Stimulated activated CD4-positive, alpha-beta T cell treated with anti-CD3 and anti-CD28 coated beads, Interleukin-4, amount 100 ng/mL, for 48 hours (primary cell): ENCODE results near the gene ACTA2.

Experiments
- DNase-seq, 2 donors: peaks; one replicate each; pipeline ENCODE4 v3.0.0-alpha.2; 2020; ENCODE audit warnings: low read depth in 2 of 2

Gene ACTA2

DNA sequence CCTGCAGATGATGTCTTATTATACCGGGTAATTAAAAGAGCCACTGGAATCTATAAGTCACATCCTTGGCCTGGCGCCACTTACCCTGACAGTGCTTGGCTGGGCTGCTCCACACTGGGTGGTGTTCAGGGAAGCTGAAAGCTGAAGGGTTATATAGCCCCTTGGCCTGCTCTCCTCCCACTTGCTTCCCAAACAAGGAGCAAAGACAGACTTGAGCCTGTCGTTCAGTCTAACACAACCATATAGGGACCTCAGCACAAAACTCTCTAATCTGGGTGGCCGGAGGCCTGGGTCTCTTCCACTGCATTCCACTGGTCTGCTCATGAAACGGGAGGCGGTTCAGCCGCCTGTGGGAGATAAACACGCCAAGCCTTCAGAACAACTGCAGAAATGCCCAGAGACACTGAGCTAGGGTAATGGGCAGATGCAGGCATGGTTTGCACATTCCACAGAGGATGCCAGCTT, at the start of gene ACTA2:
TSS of gene ACTA2 (minus strand) at position 127 of the 465 bp plus-strand sequence. CDS start 3,843 bp downstream, outside the sequence.
- no peak for DNase-seq

DNA sequence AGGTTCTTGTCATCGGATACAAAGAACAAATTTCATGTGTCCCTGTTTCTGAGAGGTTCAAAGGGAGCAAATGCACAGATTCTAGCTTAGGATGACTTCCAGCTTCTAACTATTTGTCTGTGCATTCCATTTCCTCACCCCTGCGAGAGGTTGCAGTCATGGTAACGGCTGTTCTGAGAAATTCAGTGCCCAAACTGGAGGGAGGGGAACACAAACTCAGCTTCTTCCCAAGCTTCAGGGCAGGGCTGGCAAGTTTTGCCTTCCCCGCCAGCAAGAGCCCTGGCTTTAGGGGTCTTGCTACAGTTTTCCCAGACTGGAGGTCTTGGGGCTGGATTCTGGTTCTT, 49.1 kb upstream of the ACTA2 start:
- DNase-seq: no peak

DNA sequence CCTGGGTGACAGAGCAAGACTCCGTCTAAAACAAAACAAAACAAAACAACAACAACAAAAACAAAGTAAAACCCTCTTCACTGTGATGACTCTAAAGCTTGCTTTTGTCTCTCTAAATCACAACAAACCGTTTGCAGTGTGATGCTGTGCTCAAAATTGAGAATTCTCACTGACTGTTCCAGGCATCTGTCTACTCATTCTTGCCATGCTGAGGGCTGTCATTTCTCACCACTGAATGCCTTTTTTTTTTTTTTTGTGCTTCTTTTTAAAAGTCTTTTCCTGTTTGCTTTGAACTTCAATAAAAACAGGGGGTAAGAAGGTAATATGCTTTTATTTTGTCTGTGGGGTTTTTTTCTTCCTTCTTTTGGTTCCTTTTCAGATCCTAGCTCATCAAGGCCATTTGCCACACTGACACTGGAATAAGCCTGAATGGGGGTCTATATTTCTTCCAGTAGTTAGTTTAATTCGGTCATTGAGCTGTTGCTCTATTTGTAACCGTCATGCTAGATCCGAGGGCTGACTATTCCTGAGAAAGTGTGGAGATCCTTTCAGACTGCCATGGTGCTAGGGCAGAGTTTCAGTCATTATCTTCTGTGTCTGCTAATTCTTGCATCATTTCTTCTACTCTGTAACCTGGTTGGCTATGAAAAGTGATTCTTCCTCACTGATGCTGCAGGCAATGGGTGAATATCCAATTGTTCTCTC, 48.6 kb upstream of the ACTA2 start:
- DNase-seq: no peak

DNA sequence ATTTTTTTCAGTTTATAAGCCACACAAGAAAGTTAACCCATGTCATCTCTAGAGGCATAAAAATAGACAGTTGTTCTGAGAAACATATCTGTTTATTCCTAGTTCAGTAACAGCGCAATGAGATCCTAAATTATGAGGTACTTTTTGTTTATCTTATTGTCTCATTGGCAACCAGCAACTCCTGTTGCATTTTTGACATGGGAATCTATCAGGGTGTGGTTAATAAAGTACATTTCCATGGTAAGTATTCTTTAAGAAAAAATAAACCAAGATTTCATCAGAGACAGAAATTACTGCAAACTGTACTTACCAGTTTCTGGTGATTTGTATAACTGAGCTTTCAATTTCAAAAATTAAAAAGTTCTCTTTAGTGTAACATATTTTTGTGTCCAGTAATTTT, 47.1 kb upstream of the ACTA2 start:
- no peak for DNase-seq

DNA sequence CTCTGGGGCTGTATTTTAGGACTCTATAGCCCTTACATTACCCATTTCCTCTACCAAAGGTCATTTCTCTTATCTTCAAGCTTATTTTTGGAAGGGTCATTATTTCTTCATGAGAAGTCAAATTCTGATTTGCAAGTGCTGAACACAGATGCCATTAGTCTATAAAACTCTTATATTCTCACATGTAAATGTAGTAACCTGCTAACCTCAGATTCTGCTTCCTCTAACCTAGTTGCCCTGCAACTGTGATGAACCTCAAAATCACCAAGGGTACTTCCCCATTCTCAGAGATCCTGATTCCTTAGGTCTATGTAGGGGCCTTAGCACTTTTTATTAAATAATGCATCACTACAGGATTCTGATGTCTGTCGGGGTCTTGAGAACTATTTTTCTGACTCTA, 44.4 kb upstream of the ACTA2 start:
- no peak for DNase-seq

DNA sequence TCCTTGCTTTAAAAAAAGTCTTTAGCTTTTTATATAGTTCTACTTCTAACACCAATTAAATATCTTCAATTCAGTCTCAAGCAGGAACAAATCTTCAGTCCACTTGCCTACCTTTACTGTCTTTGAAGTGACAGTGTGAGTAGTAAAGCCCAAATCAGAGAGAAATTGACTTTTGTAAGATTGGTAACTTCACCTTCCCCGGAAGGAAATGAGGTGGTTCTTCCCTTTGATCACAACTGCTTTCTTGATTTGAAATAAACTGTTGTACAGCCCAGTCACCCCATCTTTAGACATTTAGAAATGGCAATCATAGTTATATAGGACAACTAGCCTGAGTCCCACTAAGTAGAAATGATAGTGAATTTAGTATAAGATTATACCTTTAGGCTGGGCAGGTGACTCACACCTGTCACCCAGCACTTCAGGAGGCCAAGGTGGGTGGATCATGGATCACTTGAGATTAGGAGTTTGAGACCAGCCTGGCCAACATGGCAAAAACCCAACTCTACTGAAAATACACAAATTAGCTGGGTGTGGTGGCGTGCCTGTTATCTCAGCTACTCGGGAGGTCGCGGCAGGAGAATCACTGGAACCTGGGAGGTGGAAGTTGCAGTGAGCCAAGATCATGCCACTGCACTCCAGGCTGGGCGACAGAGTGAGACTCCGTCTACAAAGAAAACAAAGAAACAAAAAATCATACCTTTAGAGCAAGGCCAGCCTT, 42.7 kb upstream of the ACTA2 start:
- no peak for DNase-seq

DNA sequence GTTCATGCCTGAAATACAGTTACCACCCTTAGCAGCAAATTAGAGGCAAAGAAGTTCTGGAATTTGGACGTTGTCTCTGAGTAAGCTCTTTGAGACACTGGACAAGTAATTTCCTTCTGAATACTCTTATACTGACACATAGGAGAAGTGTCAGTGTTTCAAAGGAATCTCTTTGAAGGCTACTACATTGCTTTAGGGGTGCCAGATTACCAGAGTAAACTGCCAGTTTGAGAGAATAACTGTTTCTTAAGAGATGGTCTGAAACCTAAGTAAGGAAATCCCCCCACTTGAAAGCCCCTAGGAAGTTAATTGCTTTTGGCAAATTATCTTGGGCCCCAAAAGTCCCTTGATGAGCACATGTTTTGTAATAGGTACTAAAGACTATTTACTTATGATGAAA, 41.4 kb upstream of the ACTA2 start:
- no peak for DNase-seq

DNA sequence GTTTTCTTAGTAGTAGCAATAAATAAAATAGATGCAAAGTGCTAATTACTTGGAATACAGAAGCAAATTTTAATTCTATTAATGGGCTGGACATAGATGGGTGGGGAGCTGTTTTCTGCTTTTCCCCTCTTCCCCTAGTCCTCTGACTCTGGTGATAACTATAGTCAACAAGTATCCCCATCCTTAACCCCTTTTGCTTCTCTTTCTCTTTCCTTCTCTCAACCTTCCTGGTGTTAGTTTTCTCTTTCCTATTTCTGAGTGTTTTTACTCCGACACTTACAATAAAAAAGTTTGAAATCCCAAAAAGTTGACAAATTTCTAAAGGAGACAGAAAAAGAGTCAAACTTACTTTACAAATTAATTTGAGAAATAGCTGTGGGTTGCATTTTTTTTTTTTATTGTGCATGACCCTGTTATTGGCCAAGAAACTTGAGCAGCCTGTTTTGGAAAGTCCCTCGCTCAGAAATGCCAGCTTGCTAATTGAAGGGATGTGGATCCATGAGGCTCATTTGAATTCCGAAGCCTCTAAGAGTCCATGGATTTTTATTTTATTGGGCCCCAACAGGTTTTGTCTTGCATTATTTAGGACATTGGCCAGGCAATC, 40.5 kb upstream of the ACTA2 start:
- DNase-seq: no peak

DNA sequence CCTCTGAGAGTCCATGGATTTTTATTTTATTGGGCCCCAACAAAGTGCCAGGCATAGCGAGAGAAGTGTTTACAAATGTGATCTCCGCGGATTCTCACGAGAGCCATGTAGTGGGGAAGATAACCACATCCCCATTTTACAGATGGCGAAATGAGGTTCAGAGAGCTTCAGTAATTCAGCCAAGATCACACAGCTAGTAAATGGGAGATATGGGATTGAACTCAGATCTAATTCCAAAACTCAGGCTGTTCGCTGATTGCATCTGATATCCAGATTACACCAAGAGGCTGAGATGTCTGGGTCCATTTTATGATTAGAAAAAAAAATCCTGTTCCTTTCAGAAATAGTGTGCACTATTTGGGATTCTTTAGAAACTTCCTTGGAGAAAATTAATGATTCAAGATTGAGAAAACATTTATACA, 39.3 kb upstream of the ACTA2 start:
- no peak for DNase-seq

DNA sequence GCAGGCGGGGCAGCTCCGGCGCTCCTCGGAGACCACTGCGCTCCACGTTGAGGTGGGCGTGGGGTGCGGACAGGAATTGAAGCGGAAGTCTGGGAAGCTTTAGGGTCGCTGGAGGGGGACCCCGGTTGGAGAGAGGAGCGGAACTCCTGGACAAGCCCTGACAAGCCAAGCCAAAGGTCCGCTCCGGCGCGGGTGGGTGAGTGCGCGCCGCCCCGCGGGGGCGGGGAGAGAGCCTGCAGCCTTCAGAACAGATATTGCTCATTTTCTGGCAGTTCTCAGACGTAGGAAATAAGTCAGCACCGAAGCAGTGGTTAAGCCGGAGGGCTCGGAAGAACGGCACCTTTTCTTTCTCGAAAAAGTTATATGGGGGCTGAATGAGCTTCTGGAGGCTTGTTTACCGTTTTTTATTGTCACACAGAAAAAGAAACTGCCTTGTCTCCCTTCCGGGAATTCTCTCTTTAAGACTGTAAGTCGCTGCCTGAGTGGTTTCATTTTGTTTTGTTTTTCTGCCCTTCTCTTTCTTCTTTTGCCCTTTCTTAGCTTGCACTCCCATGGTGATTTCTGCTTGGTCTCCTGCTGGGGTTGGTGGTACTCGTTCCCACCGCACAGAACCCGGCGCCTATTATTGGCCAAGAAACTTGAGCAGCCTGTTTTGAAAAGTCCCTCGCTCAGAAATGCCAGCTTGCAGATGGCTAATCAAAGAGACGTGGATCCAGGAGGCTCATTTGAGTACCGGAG, 38.8 kb upstream of the ACTA2 start:
- DNase-seq: peak; percentile 62 to 64

DNA sequence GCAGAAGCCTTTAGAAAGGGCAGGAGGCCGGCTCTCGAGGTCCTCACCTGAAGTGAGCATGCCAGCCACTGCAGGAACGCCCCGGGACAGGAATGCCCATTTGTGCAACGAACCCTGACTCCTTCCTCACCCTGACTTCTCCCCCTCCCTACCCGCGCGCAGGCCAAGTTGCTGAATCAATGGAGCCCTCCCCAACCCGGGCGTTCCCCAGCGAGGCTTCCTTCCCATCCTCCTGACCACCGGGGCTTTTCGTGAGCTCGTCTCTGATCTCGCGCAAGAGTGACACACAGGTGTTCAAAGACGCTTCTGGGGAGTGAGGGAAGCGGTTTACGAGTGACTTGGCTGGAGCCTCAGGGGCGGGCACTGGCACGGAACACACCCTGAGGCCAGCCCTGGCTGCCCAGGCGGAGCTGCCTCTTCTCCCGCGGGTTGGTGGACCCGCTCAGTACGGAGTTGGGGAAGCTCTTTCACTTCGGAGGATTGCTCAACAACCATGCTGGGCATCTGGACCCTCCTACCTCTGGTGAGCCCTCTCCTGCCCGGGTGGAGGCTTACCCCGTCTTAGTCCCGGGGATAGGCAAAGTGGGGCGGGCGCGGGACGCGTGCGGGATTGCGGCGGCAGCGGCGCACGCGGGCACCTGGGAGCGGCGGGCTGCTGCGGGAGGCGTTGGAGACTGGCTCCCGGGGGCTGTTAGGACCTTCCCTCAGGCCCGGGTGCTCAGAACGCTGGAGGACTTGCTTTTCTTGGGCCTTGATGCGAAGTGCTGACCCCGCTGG, 38.0 kb upstream of the ACTA2 start, which contains the start of gene FAS:
TSS of gene FAS (plus strand) at position 415 of the 777 bp plus-strand sequence. CDS start at position 494, 79 bp downstream.
- DNase-seq: peak; percentile 56 to 69

DNA sequence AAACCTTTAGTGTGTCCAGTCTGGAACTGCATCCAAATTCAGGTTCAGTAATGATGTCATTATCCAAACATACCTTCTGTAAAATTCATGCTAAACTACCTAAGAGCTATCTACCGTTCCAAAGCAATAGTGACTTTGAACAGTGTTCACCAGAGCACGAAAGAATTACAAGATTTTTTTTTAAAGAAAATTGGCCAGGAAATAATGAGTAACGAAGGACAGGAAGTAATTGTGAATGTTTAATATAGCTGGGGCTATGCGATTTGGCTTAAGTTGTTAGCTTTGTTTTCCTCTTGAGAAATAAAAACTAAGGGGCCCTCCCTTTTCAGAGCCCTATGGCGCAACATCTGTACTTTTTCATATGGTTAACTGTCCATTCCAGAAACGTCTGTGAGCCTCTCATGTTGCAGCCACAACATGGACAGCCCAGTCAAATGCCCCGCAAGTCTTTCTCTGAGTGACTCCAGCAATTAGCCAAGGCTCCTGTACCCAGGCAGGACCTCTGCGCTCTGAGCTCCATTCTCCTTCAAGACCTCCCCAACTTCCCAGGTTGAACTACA, 37.3 kb upstream of the ACTA2 start:
- no peak for DNase-seq

DNA sequence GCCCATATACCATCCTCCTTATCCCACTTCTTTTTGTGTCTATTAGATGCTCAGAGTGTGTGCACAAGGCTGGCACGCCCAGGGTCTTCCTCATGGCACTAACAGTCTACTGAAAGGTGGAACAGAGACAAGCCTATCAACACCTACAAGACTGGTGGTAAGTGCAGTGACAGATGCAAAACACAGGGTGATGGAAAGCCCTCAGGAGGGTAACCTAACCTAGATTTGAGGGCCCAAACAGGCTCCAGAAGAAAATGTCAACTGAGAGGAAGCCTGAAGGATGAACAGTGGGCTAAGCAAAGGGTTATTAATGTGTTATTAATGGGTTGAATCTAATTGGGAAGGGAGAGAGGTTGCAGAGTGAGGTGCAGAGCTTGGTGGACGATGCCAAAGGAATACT, 36.9 kb upstream of the ACTA2 start:
- no peak for DNase-seq

DNA sequence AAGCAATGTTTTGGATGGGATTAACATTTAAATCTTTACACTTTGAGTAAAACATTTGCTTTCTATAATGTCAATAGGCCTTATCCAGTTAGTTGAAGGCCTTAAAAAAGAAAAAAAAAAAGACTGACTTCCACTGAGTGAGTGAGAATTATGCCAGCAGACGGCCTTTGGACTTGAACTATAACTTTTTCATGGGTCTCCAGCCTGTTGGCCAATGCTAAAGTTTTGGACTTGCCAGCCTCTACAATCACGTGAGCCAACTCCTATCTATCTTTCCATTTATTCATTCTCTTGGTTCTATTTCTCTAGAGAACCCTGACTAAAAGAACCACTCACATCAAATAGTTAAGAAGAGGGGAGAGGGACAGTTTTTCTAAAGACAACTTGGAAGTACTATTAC, 35.3 kb upstream of the ACTA2 start:
- DNase-seq: no peak

DNA sequence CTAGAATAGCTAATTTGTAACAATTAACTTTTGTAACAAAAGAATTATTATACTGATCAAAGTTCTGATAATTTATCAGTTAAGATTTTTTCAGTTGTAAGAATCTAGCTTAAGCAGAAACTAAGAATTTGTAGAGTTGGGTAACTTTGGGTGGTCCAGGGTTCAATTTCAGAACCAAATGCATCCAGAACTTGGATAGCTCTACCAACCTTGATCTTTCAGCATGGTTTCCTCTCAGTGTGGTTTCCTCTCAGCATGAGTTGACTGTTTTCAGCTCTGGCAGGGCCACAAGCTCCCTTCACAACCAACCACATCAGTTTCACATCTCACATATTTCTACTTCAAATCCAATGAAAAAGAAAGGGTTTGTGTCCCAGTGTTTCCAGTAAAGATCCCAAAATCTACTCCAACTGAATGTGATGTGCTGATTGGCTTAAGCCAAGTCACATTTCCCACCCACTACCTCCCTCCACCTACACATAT, 34.7 kb upstream of the ACTA2 start:
- DNase-seq: no peak

DNA sequence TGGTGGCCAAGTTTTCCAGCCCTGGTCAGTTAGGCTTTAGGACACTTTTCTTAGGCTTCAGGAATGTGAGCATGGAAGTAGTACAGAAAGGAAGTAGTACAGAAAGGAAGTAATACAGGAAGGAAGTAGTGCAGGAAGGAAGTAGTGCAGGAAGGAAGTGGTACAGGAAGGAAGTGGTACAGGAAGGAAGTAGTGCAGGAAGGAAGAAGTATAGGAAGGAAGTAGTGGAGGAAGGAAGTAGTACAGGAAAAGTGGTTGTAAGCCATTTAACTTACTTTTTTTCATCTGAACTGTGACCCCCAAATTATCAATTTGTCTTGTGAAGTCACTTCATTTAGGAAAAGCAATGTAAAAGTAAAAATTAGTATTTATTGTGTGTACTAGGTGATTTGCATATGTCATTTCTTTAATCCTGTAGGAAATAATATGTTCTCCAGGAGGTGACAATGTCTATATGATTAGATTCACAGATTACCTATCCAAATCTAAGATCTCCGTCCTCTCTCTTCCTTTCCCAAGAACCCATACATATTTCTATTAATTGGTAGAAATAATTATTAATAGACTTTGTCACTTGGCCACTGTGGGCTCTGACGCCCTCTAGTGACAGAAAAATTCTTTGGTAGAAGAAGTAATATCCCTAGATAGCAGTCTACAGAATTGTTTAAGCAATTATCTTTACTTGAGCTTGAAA, 34.1 kb upstream of the ACTA2 start:
- no peak for DNase-seq

DNA sequence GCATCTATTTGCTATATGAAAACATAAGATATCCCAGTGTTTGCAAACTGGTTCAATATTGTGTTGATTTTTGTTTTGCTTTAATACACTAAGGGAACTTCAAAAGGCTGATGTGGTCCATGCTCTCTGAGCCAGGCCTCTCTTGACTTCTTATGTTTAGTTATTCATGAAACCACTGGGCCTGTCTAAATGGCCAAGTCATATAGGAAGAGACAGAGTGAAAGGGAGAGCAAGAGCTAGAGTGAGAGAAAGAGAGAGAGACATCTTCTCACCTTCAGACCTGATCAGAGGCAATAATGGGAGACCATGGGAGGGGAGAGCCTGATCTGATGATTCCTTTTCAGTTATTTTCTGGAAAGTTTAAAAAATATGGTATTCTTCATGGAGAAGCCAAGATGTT, 32.0 kb upstream of the ACTA2 start:
- DNase-seq: no peak

DNA sequence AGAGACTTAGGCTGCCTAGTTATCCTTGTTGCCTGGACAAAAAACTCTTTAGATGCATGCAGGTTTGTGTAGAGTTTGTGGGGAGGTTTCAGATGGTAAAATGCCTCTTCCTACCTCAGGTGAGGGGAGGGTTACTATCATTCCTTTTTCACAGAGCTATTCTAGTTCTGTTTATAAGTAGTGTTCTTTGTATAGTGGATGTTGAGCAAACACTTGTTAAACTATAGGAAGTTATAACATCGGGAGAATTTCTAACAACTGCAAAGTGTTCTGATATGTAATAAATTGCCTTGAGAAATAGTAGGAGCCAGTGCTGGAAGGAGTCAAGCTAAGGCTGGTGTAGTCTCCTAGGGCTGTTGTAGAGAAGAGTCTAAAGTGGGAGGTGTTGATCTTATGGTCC, 31.4 kb upstream of the ACTA2 start:
- no peak for DNase-seq

DNA sequence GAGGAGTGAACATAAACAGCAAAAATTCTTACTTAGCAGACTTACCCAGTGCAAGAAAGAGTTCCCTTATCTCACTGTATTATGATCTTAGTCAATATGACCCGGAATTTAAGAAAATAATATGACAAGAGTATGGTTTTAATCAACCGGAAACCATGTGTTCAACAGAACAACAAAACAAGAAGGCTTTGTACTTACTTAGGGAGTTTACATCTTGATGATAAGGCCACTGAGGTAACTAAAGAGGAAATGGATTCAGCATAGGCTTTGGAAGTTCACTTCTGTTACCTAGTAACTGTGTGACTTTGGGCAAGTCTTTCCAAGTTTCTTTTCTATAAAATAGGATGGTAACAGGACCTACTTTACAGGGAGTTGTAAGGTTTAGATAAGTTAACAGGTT, 30.6 kb upstream of the ACTA2 start:
- DNase-seq: no peak

DNA sequence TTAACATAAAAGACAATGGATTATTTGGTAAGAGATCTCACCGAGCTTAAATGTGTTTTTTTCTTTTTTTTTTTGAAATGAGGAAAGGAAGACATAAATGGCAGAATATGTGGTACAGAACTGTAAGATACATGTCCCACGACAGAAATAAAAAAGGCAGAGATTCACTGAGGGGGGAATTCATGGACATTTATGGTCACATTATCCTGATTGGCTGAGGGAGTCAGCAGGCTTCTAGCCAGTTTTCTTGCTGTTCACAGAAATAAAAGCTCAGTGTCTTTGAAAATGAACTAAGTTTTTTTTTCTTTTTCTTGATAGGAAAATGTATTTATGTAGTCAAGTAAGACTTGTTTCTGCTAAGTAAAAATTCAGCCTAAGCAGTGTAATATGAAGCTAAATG, 29.8 kb upstream of the ACTA2 start:
- DNase-seq: no peak
